NCI-H2107 treated with DMSO at 0.1 percent for 48 hours (cell line): ENCODE data around the gene MINDY4.

Source experiments
- DNase-seq: peaks from one replicate; lab custom pipeline; 2025; ENCODE audit not compliant: unreplicated experiment; lab: John Stamatoyannopoulos, UW

MINDY4 gene

DNA sequence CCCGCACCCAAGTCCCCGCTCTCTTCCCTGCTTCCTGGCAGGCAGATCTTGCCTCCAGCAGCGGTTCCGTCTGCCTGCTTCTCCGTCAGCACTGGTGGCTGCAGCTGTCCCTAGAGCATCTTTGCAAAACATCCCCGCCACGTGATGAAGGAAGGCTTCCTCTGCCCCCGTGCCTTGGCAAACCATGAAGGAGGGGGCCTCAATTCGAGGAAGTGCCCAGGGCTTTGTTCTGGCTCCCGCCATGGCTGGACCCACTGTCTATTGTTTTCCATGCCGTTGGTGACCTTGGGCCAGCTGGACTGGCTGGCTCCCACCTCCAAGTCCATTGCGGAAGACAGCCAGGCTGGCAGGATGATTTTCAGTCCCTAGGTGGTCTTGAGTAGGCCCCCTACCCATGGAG, 127.2 kb downstream of the MINDY4 start:
- DNase-seq: no peak

DNA sequence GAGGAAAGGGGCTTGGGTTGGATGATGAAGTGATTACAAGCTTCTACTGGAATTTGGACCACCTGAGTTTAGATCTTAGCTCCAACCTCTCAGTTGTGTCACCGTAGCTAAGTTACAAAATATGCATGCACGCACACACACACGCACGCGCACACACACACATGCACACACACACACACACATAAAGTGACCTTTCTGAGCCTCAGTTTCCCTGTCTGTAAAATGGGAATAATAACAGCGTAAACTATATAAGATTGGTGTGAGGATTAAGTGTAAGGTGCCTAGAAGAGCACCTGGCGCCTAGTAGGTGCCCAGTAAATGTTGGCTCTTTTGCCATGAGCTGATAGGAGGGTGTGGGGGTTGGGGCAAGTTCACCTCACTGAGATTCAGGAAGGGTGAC, 127.8 kb downstream of the MINDY4 start:
- no peak for DNase-seq

DNA sequence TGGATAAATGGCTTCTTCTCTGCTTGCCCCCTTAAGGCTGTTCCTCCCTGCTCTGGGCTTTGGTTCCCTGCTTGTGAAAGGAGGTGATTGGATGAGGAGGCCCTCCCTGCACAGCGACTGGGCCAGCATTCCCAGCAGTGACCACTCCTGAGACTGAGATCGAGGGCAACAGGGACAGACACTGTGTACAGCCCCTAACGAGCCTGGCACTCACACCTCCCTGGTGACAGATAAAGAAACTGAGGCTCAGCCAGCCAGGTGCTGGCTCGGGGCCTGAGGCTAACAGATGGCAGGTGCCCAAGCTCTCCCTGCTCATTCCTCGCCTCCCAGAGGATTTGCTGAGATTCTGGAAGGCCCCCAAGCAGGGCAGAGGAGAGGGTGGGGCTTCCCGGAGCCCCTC, 128.4 kb downstream of the MINDY4 start:
- DNase-seq: no peak

DNA sequence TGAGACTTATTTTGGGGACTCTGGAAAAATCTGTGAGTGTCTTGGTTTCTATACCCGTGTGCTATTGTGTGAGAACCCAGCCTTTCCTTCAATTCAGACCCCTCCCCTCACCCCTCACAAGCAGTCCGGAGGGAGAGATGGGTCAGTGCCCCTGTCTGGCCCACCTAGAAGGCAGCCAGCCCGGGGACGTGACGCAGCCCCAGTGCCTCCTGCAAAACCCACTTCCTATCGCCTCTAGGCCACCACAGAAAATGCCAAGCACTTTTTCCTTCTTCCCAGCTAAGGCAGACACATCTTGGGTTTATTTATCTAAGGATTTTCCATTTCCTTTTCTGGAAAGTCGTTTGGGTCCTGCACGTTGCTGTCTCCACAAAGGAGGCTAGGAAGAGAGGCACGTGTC, 128.8 kb downstream of the MINDY4 start:
- DNase-seq: no peak

DNA sequence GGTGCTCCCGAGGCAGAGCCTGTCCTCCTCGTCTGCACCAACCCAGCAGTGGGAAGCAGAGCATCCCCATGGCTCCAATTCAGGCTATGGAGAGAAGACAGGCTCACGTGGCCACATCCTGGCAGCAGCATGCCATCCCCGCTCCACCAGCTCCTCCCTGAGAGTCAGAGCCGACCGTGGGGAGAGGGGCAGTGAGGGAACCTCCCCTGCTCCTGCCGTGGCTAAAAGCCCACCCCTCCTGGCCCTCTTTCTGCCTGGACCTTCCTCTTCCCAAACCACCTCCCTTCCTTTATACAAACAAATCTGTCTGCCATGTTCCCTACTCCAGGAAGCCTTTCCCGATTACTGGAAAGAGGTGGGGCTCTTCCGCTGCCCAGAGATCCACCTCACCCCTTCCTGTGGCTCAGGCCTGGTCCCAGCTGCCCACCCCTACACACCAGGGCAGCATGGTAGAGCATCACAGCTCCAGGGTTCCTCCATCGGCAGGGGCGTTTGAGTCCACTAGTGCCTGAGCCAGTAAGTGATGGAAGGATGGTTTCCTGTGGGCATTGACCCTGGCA, 129.7 kb downstream of the MINDY4 start:
- no peak for DNase-seq

DNA sequence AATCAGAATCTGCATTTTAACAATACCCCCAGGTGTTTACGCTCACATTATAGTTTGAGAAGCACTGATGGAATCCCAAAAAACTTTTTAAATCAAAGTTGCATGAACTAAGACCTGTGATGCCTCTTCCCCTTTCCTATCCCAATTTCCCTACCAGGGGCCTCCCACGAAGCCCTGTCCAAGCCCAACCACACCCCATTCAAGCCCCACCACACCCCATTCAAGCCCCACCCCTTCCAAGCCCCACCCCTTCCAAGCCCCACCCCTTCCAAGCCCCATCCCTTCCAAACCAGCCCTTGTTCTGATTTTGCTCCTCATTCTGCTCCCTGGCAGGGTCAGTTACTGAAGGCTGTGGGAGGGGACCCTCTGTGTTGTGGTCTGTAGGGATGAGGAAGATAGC, 130.6 kb downstream of the MINDY4 start:
- DNase-seq: no peak

DNA sequence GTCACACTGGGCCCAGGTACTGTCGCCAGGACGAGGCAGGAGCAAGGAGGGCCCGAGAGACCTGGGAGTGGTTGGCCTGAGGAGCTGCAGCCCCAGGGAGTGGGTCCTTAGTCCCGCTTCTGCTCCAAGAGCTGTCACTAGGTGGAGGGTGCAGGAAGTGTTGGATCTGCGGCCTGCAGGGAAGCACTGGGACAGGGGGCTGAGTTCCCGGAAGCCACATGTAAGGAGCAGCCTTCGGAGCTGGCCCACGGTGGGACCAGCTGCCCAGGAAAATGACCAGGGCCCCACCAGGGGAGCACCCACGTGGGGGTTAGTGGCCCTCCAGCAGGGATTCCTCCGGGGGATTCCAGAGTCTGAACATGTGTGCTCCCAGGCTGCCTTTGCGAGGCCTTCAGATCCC, 131.2 kb downstream of the MINDY4 start:
- DNase-seq: no peak

DNA sequence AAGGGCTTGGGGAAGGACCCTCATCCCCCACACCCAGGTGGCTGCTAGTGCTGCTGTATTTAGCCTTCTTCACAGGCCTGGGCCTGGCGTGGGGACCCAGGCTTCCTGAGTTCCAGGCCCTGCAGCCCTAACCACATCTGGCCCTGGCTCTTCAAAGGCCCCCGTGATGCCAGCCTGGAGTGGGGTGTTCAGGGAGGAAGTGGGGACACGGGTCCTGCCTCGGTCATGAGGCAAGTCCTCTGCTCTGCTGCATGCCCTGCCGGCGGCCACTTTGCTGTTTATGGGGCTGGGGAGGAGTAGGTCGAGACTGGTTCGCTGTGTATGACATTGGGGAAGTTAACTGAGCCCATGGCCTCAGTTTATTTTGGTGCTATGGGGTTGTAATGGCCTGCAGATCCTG, 131.9 kb downstream of the MINDY4 start:
- DNase-seq: no peak

DNA sequence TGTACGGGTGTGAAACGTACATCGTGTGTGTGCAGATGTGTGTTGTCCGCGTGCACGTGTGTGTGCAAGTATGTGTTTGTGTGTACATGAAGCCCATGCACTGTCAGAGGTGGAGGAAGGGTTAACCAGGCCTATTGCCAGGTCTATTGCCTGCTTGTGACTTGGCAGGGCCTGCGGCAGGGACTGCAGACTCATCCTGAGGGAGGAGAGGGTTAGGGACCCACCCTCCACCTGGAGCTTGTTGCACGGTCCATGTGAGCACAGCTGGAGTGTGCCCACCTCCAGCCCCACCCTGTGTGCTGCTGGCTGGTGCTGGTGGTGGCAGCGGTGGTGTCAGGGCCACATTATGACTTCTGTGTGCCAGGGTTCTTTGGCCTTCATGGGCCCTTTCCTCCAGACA, 133.3 kb downstream of the MINDY4 start:
- DNase-seq: no peak

DNA sequence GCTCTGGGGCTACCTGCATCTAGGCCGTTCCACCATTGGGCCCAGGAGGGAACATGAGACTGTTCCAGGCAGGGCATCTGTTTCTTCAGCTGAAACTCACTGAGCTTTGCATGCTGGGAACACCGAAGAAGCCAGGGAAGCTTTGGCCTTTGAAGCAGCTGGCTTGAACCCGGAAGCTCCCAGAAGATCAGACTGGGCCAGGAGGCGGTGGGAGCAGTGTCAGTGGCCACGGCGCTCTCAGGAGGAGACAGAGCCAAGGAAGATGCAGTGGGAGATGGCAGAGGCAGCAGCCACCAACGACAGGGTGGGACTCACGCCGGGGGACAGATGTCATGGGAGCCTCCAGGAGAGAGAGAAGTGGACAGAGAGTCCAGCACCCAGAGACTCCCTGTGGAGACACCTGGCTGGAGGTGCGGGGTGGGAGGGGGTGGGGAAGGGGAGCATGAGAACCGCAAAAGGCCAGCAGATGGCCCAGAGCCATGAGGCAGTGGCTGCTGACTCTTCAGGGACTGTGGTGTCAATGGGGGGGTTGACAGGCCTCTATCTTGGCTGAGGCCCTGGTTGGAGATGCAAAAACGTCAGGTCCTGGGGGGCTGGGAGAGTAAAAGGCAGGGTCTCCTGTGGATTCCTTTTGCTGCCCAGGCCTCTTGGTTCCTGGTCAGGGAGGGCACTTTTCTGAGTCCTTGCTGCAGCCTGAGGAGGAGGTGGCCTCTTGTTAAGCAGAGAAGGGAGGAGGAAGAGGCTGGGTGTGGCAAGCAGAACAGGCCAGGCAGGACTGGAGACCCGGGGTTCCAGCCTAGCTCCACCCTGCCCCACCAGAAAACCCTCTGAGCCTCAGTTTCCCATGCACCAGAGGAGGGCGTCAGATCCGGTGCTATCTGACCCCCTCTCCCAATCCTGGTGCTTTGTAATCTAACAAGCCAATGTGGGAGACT, 134.1 kb downstream of the MINDY4 start:
- no peak for DNase-seq

DNA sequence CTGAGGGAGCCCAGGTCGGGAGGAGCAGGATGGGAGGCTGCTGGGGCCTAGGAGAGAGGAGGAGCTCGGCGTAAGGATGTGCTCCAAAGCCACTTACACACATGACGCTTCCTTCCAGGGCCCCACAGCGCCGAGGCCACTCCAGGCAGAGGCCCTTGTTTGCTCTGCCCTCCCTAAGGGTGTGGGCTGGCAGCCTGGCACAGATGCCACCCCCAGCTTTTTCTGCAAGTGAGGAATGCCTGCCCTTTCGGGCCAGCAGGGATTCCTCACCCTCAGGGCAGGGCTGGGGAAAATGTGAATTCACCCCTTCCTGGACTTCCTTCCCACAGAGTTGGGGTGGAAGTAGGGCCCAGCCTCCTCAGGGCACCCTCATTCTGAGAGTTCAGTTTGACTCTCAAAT, 134.8 kb downstream of the MINDY4 start:
- DNase-seq: no peak

DNA sequence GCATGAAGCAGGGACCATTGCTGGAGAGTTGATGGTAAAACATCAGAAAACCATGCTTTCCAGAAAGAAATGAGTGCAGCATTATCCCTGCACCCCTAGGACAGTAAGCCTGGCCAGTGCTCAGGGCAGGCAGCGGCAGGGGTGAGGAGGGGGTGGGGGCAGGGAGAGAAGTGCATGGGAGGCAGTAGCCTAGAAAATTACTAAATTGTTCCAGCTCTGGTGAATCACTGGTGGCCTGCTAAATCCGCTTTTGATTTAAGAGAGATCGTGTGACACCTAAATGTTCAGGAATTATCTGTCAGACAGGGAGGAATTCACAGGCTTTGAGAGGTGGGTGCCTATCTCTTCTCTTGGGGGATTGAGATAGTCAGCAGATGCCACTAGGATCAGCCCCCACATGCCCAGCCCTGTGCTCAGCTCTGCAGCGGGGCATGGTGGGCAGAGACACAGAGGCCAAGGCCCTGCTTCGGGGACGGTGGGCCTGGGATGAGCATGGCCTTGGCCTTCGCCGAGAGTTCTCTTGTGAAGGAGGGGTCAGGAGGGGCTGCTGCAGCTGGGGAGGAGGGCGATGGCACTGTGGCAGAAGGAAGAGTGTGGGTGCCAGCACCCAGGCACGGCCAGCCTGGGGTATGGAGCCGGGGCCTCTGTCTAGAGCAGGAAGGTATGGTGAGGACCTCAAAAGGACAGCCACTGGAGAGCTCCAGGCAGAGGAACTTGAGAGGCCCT, 135.5 kb downstream of the MINDY4 start:
- DNase-seq: no peak

DNA sequence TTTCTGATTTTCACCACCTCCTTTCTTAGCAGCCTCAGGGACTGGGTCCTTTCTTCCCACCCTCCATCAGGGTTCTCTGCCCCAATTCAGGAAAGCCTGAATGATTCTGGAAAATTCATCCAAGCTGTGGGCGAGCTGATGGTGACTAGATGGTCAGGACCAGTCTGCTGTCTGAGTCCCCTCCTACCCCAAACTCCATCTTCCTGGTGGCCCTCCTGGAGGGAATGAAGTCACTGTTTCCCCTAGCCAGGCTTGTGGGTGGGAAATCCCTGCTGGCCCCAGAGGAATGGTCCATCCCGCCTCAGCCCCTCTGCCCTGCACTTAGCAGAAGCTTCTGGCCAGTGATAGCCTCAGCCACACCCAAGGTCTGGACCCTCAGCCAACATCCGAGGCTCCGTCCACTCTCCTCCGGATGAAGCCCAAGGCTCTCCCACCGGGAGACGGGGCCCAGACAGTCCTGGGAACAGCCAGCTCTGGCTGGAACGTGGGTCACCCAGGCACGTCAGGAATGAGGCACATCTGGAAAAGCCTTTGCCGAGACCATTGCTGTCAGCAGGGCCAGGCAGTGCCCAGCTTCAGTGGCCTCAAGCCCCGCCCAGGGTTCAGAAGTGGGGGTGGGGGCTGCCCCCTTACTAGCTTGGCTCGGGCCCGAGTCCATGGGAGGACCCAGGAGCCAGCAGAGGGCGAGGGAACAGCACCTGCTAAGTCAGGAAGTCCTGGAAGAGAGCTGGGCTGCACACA, 136.5 kb downstream of the MINDY4 start:
- no peak for DNase-seq

DNA sequence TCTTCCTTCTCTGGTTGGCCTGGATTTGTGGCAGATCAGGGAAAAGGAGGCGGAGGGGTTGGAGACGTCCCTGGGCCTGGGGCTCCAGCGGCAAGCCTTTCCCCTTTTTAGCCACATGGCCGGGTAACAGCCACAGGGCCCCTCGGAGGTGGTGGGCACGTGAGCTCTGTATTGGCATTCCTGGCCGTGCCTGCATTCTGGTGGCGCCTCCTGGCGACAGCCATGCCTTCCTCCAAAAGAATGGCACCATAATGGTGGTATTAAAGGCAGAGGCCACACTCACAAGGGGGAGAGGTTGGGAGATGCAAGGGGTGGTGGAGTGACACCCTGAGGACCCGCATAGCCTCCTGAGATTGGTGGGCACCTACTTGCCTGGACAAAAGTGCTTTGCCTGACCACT, 137.5 kb downstream of the MINDY4 start:
- DNase-seq: no peak

DNA sequence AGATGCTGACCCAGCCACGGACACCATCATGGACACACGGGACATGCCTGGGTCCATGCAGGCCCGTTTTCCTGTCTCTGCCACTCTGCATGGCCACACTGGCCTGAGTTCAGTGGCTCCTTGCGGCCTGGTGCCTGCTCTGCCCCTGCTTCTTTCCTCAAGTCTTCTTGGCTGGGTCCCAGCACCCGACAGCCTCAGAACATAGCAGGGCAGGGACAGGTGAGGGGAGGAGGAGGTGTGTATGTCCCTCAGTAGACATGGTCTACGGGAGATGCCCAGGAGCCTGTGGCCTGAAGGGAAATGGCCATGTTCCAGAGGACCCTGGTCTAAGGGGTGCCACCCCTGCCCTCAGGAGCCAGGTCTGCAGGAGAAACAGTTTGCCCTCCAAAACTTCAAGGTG, 138.2 kb downstream of the MINDY4 start:
- no peak for DNase-seq

DNA sequence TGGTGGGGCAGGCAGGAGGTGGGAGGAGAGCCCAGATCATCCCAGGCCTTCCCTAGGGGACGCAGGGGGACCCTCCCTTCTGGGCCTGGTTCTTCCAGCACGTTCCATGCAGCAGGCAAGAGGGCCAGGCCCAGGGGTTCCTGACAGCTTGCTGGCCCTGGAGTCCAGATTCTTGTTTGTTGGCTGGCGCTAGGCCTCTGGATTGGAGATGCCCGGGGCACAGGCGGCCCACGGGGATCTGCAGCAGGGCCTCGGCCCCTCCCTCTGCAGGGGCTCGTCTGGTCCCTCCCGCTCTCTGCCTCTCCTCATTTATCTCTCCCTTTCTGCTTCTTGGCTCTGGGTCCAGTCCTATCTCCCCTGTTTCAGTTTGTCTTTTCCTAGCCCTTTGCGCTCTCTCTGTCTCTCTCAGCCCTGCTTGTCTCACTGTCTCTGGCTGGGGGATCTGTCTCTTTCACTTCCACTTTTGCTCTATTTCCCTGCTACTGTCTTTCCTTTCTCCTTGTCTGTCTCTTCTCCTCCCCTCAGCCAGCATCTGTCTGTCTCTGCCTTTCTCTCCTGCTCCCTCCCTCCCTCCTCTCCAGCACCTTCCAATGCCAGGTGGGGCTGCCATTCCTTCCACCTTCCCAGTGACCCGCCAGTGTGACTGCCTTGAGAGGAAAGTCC, 139.3 kb downstream of the MINDY4 start:
- no peak for DNase-seq

DNA sequence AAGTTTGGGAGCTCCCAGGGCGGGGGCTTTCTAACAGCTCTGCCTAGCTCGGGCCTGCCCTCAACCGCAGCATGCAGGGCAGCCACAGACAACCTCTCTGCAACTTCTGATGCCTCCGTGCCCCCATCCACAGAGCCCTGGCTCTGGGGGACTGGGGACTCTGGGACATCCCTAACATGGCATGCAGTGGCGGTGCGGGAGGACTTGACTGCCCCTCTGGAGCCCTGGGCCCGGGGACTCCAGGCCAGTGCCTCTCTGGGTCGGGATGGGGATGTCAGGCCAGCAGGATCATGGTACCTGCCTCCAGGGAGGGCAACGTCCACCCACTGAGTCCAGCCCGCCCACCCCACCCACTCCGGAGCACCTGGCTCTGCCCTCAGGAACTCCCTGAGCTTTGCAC, 139.9 kb downstream of the MINDY4 start:
- no peak for DNase-seq

DNA sequence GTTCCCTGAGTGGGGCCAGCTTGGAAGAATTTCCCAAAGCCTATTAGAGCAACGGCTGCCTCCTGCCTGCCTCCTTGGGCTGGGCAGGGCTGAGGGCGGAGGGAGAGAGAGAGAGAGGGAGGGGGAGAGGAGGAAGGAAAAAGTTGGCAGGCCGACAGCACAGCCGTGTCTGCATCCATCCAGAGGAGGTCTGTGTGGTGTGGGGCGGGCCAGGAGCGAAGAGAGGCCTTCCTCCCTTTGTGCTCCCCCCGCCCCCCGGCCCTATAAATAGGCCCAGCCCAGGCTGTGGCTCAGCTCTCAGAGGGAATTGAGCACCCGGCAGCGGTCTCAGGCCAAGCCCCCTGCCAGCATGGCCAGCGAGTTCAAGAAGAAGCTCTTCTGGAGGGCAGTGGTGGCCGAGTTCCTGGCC, 140.3 kb downstream of the MINDY4 start, which contains the start of gene AQP1:
AQP1 (plus strand) TSS at position 293 of the 409 bp plus-strand sequence; CDS start at position 350, 57 bp downstream.
- DNase-seq: no peak

DNA sequence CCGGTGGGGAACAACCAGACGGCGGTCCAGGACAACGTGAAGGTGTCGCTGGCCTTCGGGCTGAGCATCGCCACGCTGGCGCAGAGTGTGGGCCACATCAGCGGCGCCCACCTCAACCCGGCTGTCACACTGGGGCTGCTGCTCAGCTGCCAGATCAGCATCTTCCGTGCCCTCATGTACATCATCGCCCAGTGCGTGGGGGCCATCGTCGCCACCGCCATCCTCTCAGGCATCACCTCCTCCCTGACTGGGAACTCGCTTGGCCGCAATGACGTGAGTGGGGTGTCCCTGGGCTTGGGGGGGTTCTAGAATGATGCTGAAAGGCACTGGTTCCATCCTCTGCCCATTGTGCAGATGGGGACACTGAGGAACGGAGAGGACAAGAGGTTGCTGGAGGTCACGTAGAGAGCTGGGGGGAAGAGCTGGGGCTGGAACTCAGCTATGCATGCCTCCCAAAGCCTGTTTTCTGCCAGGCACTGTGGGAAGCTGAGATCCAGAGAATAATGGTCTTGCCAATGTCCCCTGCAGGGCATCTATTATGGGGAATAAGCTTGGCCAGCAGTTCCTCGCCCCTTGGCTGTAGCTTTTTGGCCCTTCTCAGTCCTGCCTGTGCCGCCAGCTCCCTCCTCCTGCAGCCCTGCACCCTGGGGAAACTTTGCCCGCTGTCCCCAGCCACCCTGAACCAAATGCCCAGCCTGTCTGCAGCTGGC, 141.0 kb downstream of the MINDY4 start:
- no peak for DNase-seq

DNA sequence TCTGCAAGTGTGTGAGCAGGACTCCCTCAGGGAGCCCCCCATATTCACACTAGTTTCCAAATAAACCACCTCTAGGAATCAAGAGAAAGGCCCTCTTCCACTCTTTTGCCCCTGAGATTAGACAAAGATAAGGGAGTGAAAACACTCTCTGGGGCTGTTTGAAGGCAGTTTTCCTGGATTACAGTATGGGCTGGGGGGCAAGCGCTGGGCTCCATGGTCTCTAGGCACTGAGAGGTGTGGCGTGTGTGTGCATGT, 141.4 kb downstream of the MINDY4 start:
- no peak for DNase-seq
